Suppressor macrophage treated with lipopolysaccharide for 4 hours (primary cell): ENCODE measurements around the gene NALF2.

Source experiments
- DNase-seq: peaks from one replicate; pipeline ENCODE4 v3.0.0-alpha.2; 2020

The NALF2 gene

DNA sequence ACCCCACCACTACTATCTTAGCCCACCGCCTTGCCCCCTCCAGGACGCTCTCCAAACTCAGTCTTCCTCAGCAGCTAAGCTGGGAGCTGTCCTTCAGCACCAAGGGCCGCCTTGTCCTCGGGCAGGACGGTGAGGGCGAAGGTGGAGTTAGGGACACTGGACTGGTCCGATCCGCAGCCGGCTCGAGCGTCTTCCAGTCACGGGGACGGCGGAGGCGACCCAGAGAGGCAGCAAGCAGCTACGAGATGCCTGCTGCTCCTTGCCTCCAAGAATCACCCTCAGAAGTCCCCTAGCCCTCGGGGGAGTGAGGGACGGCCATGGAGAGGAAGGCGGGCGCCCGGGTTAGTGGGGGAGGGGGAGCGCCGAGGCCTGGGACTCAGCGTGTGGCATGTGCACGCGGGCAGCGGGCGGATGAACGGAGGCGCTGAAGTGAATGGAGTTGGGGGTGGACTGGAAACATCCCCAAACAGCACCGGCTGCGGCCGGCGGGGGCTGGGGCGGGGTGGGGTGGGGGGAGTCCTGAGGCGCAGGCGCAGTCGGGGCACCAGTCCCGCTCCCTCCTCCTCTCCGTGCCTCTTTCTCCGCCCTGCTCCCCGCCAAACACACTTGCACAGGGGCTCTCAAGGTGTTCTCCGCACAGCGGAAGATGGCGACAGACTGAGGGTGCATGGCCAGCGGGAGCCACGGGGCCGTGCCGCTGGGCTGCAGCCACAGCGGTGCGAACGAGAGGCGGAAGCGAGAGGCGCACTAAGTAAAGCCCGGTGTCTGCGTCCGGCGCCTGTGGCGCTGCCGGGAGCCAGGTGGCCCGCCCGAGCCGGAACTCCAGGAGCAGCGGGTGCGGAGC lies at the start of gene NALF2:
Gene NALF2 (plus strand): TSS at position 545 of the 844 bp plus-strand sequence. CDS start 957 bp downstream, outside the sequence.
- DNase-seq: peak; percentile 5

DNA sequence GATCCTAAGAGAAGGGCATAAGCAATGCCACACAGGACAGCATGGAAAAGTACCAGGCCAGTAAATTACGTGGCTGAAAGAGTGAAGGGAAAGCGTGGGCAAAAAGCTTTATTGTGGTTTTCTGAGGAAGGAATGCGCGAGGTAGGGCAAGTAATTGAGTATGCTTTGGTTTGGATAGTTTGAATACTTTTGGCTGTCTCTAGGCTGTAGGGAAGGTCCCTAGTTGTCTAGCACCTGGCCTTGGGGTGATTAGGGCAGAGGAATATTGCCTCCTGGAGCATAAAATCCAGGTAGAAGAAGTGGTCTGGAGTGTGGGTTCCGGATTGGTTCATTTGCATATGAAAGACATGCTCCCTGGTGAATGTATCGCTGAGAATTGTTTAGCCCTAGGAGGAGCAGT lies 46.4 kb upstream of the NALF2 start:
- no peak for DNase-seq

DNA sequence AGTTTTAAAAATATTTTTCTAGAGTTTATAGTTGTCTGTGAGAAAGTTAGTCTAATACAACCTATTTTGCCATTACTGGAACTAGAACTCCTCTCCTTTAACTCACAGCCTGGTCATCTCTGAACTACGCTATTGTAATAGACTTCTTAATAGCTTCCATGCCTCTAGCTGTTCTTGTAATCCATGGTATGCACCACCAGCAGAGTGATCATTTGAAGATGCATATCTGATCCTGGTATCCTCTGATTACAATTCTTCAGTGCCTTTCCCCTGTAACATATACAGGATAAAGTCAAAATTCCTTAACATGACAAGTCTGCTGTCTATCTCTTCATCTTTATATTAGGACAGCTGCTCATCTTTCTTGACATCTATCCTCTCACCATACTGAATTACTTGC lies 37.6 kb upstream of the NALF2 start:
- no peak for DNase-seq

DNA sequence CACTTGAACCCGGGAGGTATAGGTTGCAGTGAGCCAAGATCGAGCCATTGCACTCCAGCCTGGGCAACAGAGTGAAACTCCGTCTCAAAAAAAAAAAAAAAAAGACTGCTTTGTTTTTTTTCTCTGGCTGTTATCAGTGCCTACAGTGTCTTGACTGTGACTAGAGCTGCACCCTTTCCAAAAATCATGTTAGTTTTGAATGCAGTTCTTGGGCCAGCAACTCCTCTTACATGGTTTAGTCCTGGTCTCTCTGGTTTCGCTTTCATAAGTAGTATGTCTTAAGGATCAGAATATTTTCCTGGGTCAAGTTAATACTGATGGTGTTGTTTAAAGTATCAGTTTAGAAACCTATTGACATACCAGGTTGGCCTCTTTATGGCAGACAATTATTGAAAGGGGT lies 34.2 kb upstream of the NALF2 start:
- no peak for DNase-seq

DNA sequence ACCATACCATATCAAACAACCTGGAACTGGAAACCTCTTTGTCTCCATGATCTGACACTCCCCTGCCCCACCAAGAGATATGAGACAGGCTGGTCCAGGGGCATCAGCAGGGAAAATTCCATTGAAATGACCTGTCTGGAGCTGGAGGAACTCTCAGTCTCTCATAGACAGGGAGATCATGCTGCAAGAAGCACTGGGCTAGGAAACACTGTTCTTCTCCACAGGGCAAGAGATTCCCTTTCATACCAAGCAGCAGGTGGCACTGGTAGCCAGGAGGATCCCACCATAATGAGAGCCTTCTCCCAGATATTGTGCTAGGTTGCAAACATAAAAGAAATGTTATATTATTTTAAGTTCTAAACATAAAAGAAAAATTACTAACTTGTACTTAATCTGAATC lies 14.5 kb upstream of the NALF2 start:
- DNase-seq: no peak

DNA sequence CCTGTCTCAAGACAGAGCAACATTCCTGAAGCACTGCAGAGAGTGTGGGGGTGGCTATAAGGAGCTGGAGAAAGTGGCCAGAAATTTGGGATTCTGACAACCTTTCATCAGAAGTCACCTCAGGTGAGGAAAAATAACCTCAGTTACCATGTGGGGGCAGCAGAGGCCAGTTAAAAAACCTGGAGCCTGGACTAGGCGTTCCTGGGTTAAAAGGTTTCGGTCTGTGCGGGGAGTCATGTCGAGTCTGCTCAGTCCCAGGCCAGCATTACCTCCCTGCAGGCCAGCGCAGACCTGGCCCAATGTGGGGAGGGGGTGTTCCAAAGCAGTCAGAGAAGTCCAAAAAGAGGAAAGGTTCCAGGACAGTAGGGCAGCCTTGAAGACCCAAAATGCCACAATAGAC lies 10.9 kb upstream of the NALF2 start:
- peak; percentile 3 for DNase-seq

DNA sequence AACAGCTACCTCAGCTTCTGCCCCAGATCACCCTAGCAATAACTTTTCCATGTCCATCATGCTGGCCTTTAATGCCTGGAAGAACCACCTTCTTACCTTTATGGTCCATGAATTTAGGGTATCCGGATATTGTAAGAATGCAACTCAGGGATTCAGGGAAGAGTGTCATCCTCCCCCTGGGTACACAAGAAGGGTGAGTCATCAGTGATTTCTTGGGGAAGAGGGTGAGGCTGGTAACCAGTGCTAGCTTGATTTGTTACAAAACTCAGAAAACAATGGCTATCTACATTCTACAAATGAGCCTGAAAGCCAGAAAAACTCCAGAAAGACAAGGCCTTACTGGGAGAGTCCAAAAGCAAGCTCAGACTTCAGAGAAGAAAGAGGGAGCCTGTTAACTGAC lies 10.4 kb upstream of the NALF2 start:
- DNase-seq: no peak

DNA sequence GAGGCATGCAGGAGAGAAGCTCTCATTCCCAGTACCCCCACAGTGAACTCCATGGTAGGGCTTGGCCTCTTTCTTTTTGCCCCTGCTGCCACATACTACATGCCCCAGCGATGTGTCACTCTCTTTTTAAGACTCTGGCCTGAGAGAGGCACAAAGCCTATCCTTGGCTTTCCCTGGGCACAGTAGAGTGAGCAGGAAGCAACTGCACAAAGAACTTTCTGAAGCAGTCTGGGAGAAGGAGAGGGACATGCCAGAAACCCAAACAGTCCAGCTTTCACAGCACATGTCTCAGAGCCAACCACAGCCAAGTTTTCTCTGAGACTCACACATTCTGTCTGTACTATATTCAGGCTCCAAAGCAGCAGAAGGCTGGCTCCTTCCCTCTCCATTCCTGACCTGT lies 7.9 kb upstream of the NALF2 start:
- no peak for DNase-seq

DNA sequence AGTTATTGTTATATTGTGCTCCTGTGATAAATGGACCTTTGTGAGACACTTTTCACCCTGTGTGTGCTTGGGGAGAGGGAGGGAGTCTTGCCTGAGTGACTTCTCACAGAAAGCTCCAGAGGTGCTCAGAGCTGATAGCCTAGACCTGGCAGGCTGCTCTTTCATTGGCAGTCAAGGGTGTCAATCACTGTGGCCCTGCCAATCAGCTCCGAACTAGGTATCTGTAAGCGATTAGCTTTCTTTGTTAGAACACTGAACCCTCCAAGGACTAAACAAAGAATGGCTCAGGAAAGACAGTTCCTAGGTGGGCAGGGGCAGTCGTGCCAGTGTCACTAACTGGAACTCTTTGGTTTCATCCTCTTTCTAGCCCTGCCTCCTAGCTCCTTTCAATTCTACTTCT lies 2.7 kb upstream of the NALF2 start:
- DNase-seq: no peak

DNA sequence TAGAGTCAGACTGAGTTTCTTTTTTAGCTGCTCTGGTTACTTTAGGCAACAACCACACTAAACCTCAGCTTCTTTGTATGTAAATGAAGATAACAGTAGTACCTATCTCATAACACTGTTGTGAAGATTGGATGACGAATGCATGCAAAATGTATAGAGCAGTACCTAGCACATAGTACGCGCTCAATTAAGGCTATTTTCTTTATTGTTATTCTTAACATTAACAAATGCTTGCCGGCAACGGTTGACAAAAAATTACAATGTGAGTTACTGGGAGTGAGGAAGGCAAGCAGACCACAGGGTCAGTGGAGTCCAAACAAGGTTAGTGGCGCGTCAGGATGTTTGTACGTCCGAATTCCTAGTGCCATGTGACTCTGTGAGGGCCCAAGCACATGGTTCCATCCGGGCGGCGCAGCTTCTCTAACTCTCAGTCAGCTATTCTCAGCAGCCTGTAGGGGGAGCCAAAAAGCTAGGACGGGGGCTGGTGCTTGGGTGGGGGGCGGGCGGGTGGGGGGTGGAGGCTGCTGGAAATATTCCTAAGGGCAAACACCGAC lies 821 bp upstream of the NALF2 start:
- DNase-seq: no peak

DNA sequence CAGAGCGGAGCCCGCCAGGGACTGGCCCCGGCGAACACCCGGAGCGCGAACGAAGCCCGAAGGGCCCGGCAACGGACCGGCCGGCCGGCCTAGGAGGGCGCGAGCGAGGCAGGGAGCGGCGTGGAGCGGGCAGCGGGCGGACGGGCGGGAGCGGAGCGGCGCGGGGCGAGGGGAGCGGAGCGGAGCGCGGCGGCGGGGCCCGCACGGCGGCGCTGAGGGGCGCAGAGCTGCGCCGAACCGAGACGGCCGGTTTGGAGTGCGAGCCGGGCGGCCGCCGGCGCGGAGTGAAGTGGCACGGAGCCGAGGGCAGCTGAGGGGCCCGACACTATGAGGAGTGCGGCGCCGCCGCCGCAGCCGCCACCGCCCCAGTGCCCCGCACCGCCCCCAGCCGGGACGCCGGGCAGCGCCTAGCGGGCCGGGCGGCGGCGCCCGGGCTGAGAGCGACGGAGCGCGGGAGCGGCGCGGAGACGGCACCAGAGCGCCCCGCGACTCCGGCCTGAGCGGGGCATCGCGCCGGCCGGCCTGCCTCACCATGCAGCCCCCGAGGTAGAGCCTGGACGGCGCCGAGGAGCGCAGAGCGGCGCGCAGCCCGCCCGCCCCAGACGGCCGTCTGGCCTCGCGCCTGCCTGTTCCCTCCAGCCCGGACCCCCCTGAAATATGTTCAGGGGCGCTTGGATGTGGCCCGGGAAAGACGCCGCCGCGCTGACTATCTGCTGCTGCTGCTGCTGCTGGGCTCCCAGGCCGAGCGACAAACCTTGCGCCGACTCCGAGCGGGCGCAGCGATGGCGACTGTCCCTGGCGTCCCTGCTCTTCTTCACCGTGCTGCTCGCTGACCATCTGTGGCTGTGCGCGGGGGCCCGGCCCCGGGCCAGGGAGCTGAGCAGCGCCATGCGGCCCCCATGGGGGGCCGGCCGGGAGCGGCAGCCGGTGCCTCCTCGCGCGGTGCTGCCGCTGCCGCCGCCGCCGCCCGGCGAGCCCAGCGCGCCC lies 793 bp downstream of the NALF2 start:
- DNase-seq: no peak

DNA sequence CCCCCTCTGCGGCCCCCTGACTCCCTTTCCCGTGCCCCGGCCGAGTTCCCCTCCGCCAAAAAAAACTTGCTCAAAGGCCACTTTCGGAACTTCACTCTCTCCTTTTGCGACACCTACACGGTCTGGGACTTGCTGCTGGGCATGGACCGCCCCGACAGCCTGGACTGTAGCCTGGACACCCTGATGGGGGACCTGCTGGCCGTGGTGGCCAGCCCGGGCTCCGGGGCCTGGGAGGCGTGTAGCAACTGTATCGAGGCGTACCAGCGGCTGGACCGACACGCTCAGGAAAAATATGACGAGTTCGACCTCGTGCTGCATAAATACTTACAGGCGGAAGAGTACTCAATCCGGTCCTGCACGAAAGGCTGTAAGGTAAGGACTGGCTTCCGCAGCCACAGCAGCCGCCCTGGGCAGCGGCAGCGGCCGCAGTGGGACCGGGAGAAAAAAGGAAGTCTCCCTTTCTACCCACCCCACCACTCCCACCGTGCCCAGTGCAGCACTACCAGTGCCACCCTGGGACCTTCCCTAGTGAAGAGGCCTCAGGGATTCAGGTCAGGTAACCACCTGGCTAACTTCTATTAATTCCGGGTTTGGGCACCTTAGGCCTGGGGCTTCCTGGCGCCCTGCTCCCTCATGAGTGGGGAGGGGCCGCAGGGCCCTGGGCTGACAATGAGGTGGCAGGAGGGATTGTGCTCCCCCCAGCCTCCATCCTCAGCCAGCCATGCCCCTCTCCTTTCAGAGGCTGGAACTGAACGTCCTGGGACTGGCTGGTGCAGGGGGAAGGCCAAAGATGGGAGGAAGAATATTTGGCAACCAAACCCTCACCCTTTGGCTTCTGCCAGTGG lies 1.9 kb downstream of the NALF2 start:
- DNase-seq: no peak

DNA sequence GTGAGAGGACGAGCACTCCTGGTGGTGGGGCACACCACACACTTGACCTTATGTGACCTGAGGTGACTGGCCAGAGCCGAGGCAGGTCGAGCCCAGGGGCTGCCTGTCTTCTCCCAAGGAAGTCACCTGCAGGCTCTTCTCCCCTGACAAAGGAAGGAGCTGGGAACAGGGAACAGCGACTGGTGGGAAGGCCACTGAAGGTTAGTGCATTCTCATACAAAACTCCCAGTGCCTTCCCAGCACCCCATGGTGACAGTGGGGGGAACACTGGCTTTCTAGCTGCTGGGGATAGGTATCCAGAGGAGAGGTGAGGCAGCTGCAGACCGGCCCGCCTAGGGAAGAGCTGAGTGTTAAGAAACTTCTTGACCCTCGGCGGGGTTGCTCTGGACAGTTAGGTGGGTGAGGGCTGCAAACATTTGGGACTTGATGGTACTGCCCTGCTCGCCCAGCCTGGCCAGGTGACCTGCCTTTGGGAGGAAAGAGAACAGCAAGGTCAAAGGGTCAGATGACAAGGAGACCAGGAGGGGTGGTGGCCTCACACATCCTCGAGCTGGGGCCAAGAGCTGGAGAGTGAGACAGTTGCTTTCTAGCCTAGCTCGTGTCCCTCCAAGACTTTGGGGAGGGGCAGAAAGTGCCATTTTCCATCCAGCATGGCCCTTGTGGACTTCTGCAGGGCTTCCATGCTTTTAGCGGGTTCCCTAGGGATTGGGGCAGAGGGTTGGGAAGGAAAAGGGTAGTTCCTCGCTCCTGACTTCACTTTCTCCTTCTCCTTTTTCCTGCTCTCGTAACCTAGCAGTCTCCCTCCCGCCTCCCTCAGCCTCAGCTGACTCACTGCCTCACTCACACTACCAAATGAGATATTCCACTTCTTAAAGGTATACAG lies 2.7 kb downstream of the NALF2 start:
- DNase-seq: no peak

DNA sequence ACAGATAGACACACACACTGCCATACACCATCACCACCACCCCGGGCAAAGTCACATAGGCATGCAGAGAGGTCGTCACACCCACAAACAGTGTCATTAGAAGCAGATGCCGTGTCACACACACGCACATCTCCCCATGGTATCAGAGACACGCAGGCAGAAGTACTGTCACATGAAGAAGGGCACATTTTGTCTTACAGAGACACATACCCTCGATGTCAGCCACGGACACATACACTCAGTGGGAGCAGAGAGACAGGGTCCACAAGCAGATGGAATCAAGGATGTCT lies 3.3 kb downstream of the NALF2 start:
- no peak for DNase-seq

DNA sequence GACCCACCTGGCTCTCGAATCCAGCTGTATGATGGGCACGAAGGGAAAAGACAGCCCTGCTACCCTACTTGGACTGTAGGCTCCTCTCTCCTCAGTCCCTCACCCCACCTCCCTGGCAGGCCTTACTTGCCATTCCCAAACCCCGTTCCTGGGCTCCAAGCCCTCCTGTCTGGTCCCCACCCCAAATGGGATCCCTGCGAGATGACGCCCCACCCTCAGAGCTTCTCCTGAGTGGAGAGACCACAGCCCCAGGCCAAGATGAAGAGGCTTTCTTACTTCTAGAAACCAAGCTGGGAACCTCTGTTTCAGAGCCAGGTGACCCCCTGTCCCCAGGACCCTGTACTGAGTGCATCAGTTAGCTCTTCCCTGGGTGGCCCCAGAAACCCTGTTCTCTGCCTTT lies 4.5 kb downstream of the NALF2 start:
- DNase-seq: no peak

DNA sequence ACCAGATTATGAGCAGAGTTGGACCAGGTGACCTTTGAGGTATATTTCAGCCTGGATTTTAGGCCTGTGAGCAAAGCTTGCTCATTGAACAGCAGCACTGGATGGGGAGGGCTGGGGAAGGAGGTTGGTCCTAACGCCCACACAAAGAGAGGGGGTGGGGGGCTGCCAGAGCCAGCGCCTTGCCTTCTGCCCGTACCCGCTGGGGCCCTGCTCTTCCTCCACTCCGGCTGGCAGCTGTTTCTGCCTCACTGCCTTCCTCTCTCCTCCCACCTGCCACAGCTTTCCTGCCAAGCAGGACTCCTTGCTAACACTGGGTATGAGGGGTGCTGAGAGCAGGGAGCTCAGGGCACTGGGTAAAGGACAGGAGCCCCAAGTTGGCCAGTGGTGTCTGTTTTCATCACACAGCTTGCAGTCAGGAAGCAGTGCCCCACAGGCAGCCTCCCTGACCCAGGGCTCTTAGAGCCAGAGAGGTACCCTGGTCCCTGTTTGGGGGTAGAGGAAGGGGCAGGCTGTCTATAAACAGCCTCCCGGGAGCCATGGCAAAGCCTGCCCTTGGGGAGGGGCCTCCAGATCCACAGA lies 6.1 kb downstream of the NALF2 start:
- no peak for DNase-seq

DNA sequence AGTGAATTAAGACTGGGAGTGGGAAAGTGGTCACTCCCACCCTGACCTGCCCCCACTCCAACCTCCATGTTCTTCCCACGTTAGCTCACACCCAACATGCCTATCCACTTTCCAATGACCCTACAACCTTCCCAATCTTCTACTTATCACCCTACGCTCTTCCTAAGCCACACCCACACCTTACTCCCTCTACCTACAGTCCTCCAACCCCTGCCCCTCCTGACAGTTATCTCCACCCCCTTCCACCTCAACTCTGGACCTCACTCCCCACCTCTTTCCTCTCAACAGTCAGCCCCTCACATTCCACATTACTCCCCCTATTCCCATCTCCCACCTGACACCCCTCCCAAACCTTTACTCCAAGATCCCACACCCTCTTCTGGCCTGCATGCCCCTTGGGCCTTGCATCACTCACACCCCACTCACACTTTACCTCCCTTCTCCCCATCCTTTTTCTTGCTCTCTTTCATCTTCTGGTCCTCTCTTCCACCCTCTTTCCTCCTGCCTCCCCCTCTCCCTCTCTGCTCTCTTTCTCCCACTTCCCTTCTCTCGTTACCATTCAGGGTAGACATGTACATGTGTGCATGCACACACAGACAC lies 6.9 kb downstream of the NALF2 start:
- DNase-seq: no peak

DNA sequence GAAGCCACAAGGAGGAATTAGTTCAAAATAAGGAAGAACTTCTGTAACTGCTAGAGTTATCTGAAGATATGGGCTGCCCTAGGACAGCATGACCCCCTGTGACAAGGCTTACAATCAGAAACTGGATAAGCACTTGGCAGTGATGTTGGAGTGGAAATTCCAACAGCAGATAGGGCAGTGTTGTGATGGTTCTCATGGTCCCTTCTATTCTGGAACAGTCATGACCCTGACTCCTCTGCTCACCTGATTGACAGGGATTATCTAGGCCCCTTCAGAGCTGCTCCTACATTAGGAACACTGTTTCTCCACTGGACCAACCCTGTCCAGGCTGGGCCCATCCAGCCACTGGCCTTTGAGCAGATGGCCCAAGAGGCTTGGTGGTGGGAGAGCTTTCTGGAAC lies 17.9 kb downstream of the NALF2 start:
- DNase-seq: no peak

DNA sequence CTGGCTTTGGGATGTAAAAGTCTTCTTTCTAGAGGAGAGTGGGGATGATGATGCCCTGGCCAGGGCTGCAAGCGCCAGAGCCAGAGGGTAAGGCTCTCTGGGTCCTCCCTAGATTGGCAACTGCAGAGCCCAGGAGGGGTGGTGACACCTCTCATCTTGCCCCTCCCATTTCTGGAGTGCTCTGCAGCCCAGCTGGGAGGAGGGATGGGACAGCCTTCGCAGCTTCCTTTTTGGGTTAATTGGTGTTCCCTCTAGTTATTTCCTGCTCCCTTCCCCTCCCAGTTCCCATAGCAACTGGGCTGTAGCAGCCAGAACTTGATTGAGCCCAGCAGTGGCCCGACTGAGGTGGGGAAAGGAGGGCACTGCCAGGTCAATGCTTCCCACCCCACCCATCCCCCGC lies 19.2 kb downstream of the NALF2 start:
- DNase-seq: no peak

DNA sequence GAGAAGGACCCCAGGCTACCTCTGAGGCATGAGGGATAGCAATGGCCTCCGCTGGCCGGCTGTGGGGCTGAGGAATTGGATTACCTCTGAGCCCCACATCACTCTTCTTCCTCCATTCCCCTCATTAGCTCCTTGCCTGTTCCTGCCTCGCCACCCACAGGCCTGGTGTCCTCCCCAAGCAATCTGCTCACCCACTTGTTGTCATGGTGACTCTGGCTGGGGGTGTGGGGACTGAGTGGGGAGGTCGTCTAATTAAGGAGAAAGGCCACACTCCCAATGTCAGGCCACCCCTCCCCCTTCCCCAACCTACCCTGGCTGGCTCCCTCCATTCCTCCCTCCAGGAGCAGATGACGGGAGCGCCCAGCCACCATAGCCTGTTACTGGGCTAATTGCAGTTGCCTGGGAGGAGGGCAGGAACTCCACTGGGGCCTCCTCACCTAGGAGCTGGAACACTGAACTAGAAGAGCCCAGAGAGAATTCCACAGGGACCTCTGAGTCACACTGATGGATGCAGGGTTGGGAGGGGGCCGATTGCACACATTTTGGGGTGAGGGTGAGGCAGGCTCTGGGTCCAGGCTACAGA lies 20.7 kb downstream of the NALF2 start:
- no peak for DNase-seq

DNA sequence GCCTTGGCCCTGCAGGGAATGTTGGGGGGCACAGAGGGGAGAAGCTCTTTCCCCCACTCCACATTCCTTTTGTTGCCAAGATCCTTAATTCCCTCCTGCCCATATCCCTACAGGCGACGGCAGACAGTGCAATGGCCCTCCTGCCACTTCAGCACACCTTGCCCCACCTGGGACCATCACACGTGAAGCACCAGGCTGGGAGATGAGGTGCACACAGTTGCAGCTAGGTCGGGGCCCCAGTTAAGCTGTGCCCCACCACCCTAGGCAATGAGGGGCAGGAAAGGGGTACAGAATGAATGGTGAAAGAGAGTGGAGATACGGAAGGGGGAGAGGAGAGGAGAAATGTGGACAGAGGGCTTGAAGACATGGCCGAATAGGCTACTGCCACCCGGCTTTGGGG lies 26.2 kb downstream of the NALF2 start:
- DNase-seq: no peak
